ENCODE measurements around the gene MYO15A.

DNA sequence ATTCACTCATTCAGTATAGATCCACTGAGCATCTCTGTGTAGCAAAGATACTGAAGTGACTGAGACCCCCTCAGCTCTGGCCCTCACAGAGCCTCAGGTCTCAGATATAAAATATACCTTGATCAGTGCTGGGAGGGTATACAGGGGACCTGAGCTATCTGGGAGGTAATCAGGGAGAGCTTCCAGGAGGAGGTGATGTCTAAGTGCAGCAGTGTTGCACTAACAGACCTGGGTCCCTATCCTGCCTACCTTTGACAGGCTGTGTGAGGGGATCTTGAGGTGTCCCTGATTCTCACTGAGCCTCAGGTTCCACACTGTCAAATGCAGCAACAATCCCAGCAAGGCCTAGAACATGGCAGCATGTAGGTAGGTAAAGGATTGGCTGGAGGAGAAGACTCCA lies 68.6 kb downstream of the MYO15A start:
- TF ChIP-seq, protein P1, sequence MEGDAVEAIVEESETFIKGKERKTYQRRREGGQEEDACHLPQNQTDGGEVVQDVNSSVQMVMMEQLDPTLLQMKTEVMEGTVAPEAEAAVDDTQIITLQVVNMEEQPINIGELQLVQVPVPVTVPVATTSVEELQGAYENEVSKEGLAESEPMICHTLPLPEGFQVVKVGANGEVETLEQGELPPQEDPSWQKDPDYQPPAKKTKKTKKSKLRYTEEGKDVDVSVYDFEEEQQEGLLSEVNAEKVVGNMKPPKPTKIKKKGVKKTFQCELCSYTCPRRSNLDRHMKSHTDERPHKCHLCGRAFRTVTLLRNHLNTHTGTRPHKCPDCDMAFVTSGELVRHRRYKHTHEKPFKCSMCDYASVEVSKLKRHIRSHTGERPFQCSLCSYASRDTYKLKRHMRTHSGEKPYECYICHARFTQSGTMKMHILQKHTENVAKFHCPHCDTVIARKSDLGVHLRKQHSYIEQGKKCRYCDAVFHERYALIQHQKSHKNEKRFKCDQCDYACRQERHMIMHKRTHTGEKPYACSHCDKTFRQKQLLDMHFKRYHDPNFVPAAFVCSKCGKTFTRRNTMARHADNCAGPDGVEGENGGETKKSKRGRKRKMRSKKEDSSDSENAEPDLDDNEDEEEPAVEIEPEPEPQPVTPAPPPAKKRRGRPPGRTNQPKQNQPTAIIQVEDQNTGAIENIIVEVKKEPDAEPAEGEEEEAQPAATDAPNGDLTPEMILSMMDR (IDR thresholded peaks at IDR 0.05): no peak
- TF ChIP-seq POLR2AphosphoS5 (IDR thresholded peaks at IDR 0.05; ENCODE audit: insufficient read depth in 1 of 2, low read depth in 1 of 2): no peak
- no peak for TF ChIP-seq POLR2A (IDR thresholded peaks at IDR 0.05)
